ENCODE data around the gene CPPED1. TPM values are rescaled to one million over a fixed set of nuclear protein-coding genes. Genes with fewer than 3 reads are reported as not detected.

CPPED1 gene
- total RNA-seq, 1 experiment from 2014 or later = 8.1 TPM

DNA sequence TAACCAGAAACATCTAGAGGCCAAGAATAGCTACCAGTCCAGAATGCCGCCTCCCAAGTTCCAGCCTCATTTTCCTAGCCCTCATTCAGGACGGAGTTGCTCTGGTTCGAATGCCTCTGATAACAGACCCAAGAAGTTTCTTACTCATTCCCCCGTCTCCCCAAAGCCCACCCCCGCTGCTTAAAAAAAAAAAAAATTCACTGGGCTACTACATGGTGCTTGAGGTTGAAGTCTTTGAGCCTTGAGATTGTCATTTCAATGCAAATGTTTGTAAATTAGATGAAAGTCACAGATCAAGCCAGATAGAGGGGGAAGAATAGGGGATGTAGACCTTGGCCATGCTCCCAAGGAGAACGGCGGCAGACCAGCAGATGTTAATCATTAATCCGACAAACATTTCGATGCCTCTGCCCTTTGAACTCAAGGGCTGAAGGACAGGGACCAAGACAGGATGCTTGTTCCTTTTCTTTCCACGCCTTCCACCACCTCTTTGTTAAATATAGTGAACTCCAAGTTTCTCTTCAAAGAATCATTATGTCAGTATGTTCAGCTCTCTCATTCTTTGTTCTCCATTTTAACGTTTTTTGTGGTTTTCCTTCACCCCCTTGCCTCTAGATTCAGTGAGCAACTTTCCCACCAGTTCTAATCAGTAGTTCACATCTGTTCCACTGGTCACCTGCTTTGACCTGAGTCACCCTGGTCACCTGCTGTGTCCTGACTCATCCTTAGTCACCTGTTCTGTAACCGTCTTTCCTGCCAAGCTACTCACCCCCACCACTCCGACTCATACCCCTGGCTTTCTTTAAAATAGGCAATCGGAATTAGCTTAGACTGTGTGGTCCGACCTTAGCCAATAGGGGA lies 190.3 kb downstream of the CPPED1 start (continued):
- TF ChIP-seq ZBTB33 (IDR thresholded peaks at IDR 0.05; ENCODE audit: extremely low read depth, insufficient replicate concordance, low read length) = peak; percentile 36

DNA sequence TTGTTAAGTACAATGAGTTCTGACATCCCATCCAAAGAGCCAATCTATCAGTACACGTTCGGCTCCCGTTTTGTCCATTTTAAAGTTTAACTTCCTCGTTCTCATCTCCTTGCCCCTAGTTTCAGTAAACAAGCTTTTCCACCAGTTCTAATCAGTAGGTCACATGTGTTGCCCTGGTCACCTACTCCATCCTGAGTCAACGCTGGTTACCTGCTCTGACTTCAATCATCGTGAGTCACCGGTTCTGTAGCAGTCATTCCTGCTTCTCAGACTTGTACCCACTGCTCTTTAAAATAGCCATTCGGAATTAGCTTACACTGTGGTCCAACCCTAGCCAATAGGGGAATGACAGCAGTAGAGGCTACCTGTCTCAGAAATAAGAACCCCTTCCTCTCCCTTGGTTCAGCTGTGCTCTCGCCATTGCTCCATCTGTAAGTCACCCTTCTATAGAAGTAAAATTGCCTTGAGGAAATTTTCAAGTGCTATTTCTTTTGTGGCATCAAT lies 191.0 kb downstream of the CPPED1 start:
- Histone ChIP-seq H3K4me1 (ENCODE audit: control insufficient read depth in 1 of 2, insufficient read depth in 2 of 2, low read length in 2 of 2) (peaks cover 32 to 57% of the 10 kb centered on the region in 2 experiments), H3K4me2 (ENCODE audit: low read length) (peak overlapping the region; percentile 73), H4K20me1 (ENCODE audit: insufficient read depth) (no peaks in the 10 kb centered on the region), H3K9me3 (ENCODE audit: control insufficient read depth in 1 of 2, insufficient read depth in 1 of 2, low read depth in 1 of 2, low read length in 2 of 2) (no peaks in the 10 kb centered on the region), H3K36me3 (ENCODE audit: control insufficient read depth in 1 of 2, insufficient read depth in 2 of 2, low read length in 2 of 2) (no peaks in the 10 kb centered on the region), H3K9ac (ENCODE audit: low read length) (peak overlapping the region; percentile 58), H3K27ac (ENCODE audit: low read depth, low read length) (peak overlapping the region; percentile 64; the same call in 1 of the 2 replicates), H3K4me3 (replicated peaks in 1 of 2; ENCODE audit: low read depth in 1 of 2, low read length in 2 of 2) (peak overlapping the region in 1 of 2 experiments; percentile 40; a peak in 2 of 4 replicates), H2AFZ (ENCODE audit: low read depth, low read length, poor library complexity, severe bottlenecking) (peak overlapping the region; percentile 34), H3K27me3 (ENCODE audit: insufficient read depth, low read length) (no peaks in the 10 kb centered on the region), H3K9me2 (ENCODE audit: insufficient read depth) (no peaks in the 10 kb centered on the region), H3K79me2 (ENCODE audit: insufficient read depth, low read length) (no peaks in the 10 kb centered on the region)
- intact Hi-C loops (cut with micrococcal nuclease) = loop anchor here (2.0 kb wide), 1 partner anchor 190 kb away; the partner anchor contains the start of gene CPPED1
- ChIA-PET POLR2A (interaction anchor here (0.9 to 1.5 kb wide), 2 partner anchors 10 to 40 kb away, joined by 3 to 4 read pairs; no protein-coding TSS in a partner anchor), CTCF (interaction anchor here (1.2 kb wide), 1 partner anchor 39 kb away, joined by 3 read pairs; no protein-coding TSS in a partner anchor), RAD21 (ENCODE audit: low non-redundant PET in 1 of 2, low total read pairs in 2 of 2, uncharacterized antibody in 2 of 2, unreplicated experiment in 2 of 2) (no interaction called here)
- peak; percentile 82 for ATAC-seq
- BruUV-seq (replicated peaks) = no TSS peak
- DNase-seq (ENCODE audit: low read depth, low spot score) = peak; percentile 93
- TF ChIP-seq, protein P1, sequence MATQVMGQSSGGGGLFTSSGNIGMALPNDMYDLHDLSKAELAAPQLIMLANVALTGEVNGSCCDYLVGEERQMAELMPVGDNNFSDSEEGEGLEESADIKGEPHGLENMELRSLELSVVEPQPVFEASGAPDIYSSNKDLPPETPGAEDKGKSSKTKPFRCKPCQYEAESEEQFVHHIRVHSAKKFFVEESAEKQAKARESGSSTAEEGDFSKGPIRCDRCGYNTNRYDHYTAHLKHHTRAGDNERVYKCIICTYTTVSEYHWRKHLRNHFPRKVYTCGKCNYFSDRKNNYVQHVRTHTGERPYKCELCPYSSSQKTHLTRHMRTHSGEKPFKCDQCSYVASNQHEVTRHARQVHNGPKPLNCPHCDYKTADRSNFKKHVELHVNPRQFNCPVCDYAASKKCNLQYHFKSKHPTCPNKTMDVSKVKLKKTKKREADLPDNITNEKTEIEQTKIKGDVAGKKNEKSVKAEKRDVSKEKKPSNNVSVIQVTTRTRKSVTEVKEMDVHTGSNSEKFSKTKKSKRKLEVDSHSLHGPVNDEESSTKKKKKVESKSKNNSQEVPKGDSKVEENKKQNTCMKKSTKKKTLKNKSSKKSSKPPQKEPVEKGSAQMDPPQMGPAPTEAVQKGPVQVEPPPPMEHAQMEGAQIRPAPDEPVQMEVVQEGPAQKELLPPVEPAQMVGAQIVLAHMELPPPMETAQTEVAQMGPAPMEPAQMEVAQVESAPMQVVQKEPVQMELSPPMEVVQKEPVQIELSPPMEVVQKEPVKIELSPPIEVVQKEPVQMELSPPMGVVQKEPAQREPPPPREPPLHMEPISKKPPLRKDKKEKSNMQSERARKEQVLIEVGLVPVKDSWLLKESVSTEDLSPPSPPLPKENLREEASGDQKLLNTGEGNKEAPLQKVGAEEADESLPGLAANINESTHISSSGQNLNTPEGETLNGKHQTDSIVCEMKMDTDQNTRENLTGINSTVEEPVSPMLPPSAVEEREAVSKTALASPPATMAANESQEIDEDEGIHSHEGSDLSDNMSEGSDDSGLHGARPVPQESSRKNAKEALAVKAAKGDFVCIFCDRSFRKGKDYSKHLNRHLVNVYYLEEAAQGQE (IDR thresholded peaks at IDR 0.05; ENCODE audit: low read depth) = no peak
- TF ChIP-seq EZH2phosphoT487 (IDR thresholded peaks at IDR 0.05; ENCODE audit: borderline replicate concordance) (no peak), SIN3A (IDR thresholded peaks at IDR 0.05; ENCODE audit: low read depth) (no peak), CBX3 (IDR thresholded peaks at IDR 0.05; ENCODE audit: low read depth) (peak; percentile 84), ZNF274 (IDR thresholded peaks at IDR 0.05; ENCODE audit: low read depth, low read length) (no peak), SP1 (IDR thresholded peaks at IDR 0.05; ENCODE audit: low read depth) (peak; percentile 80), MAX (IDR thresholded peaks at IDR 0.05) (peak; percentile 77), POLR2A (IDR thresholded peaks at IDR 0.05; ENCODE audit: borderline replicate concordance, extremely low read depth, insufficient read depth, insufficient read length) (no peak), POLR2AphosphoS5 (IDR thresholded peaks at IDR 0.05; ENCODE audit: low read depth, low read length) (0 out of 2 replicates have a peak, but pooled peaks have one; percentile 25), YY1 (IDR thresholded peaks at IDR 0.05; ENCODE audit: extremely low read depth, insufficient replicate concordance, low read depth, low read length) (no peak), SRF (IDR thresholded peaks at IDR 0.05; ENCODE audit: low read depth) (0 out of 2 replicates have a peak, but pooled peaks have one; percentile 17), EZH2 (IDR thresholded peaks at IDR 0.05) (no peak), EGR1 (IDR thresholded peaks at IDR 0.05; ENCODE audit: low read depth) (no peak), JUND (IDR thresholded peaks at IDR 0.05) (peak; percentile 89)
- TF ChIP-seq, protein P2, sequence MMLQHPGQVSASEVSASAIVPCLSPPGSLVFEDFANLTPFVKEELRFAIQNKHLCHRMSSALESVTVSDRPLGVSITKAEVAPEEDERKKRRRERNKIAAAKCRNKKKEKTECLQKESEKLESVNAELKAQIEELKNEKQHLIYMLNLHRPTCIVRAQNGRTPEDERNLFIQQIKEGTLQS (IDR thresholded peaks at IDR 0.05) = no peak
